HUES6 (cell line): ENCODE data around the gene PHACTR1.

Experiments used
- H3K27ac ChIP-seq: 2 replicates; pipeline ENCODE4 v1.7.0; 2013; ENCODE audit warnings: low read depth, mild to moderate bottlenecking, low read length, inconsistent platforms
- H3K27me3 ChIP-seq: 2 replicates; pipeline ENCODE4 v1.6.1; 2013; ENCODE audit warnings: low read length; ENCODE audit not compliant: control insufficient read depth, insufficient read depth
- H3K36me3 ChIP-seq: 2 replicates; pipeline ENCODE4 v1.6.1; 2013; ENCODE audit warnings: low read length; ENCODE audit not compliant: control insufficient read depth, insufficient read depth
- H3K4me1 ChIP-seq: 2 replicates; pipeline ENCODE4 v1.6.1; 2013; ENCODE audit warnings: low read length; ENCODE audit not compliant: control insufficient read depth, insufficient read depth
- H3K4me3 ChIP-seq: 2 replicates; pipeline ENCODE4 v1.5.1; 2013; ENCODE audit warnings: low read depth, low read length
- H3K9ac ChIP-seq: one replicate; pipeline ENCODE4 v1.6.1; 2013; ENCODE audit warnings: mild to moderate bottlenecking, low read length
- H3K9me3 ChIP-seq: 2 replicates; pipeline ENCODE4 v1.6.1; 2013; ENCODE audit warnings: low read depth, low read length; ENCODE audit not compliant: control insufficient read depth, insufficient read depth

PHACTR1 gene

DNA sequence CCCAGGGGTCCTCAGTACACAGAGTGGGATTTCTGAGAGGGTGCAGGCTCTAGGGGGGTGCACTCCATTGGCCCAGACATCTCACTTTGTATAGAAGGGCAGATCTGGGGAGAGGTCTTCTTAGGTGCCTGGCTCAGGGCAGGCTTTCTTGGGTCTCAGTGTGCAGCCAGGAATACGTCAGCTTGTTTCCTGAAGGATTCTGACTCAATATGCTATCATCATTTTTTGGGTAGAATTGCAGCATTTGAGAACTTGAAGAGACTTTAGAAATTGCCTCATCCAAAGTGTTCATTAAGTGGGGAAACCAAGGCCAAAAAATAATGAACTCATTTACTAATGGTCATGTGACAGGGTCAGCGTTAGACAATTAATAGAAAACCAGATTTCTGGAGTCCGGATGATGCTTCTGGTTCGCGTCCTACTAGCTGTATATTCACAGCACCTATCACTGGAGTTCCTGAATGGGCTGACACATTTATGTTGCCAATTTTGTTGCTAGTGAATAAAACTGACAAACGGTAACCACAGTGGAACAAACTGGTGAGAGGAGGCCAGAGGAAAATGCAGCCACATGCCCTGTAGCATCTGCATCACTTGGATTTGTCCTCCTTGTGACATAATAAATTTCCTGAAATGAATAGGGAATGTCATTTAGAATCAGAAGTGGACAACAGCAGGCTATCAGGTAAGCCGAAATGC, 372.9 kb downstream of the PHACTR1 start:
- Histone ChIP-seq H3K9ac (no peak overlapping the region), H3K27ac (no peak overlapping the region), H3K36me3 (no peaks in the 10 kb centered on the region), H3K27me3 (no peaks in the 10 kb centered on the region), H3K9me3 (no peaks in the 10 kb centered on the region), H3K4me3 (no peak overlapping the region), H3K4me1 (no peaks in the 10 kb centered on the region)

DNA sequence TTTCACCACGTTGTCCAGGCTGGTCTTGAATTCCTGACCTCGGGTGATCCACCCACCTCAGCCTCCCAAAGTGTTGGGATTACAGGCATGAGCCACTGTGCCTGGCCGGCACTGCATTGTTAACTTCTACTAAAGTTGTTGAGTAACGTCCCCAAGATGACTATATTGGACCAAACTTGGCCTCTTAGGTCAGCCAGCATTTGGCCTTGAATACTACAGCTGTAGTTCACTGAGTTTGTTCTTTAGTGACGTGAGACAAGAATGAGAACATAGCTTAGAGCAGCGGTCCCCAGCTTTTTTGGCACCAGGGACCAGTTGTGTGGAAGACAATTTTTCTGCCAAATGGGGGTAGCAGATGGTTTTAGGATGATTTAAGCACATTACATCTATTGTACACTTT, 374.6 kb downstream of the PHACTR1 start:
- Histone ChIP-seq H3K27ac (no peak overlapping the region), H3K9me3 (no peaks in the 10 kb centered on the region), H3K4me1 (peaks cover 3% of the 10 kb centered on the region; the same call in 1 of the 2 replicates), H3K36me3 (no peaks in the 10 kb centered on the region), H3K4me3 (no peak overlapping the region), H3K9ac (no peak overlapping the region), H3K27me3 (no peaks in the 10 kb centered on the region)

DNA sequence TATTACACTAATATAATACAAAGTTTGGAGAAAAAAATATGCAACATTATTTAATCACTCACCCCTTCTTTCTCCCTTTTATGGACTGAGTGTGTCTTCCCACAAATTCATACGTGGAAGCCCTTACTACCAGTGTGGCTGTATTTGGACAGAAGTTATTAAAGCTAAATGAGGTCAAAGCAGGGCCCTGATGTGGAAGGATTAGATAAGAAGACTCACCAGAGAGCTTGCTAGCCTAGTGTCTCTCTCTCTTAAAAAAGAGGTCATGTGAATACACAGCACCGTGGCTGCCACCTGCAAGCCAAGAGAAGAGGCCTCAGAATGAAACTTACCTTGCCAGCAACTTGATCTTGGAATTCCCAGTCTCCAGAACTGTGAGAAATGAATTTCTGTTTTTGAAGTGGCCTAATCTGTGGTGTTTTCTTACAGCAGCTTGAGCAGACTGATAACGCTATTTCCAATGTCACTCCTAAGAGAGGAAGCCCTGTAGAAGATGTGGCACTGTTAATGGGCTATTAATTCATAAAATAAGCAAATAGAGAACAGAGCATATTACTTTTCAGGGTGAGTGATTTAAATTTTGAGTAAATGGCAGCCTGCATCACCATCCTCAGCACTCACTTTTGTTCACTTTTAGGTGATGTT, 378.3 kb downstream of the PHACTR1 start:
- Histone ChIP-seq H3K9ac (no peak overlapping the region), H3K36me3 (no peaks in the 10 kb centered on the region), H3K4me3 (no peak overlapping the region), H3K9me3 (no peaks in the 10 kb centered on the region), H3K27me3 (no peaks in the 10 kb centered on the region; the same call in 1 of the 2 replicates), H3K27ac (no peak overlapping the region), H3K4me1 (peaks cover 3% of the 10 kb centered on the region; the same call in 1 of the 2 replicates)

DNA sequence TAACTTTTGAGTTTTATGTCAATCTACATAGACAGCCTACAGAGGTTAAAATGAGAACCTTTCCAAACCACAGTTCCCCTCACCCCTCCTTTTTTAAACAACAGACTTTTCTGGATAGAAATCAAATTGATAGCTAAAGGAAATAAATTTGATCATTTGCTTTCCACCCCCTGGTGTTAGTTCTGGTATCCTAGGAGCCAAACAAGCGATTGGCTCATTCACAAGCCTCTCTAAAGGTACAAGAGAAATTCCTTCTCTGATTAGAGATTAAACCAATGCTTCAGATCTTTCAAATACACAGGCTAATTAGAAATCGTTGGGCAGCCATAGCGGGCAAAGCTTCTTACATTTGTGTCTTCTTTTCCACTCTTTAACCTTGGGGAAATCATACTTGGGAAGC, 379.5 kb downstream of the PHACTR1 start:
- H3K9me3 ChIP-seq: no peaks in the 10 kb centered on the region
- no peaks in the 10 kb centered on the region; the same call in 1 of the 2 replicates for H3K27me3 ChIP-seq
- H3K27ac ChIP-seq: no peak overlapping the region
- H3K9ac ChIP-seq: no peak overlapping the region
- no peaks in the 10 kb centered on the region for H3K36me3 ChIP-seq
- H3K4me3 ChIP-seq: no peak overlapping the region
- peaks cover 3% of the 10 kb centered on the region; the same call in 1 of the 2 replicates for H3K4me1 ChIP-seq

DNA sequence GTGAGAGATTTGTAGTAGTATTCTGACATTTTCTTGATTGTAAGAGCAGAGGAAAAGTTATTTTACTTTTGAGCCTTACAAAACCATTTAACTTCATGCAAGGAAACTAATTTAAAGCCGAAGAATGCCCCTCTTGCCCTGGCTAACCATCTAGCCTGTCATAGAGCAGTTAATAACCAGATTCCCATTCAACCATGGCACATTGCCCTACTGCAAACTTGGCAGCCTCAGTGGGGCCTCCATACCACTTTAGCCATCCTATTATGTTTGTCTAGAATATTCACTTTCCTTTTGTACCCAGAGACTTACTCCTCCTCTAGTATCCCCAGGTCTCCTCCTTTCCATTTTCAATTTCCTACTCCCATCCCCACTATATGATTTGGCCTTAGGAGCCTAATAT, 380.9 kb downstream of the PHACTR1 start:
- Histone ChIP-seq H3K9me3 (no peaks in the 10 kb centered on the region), H3K27me3 (no peaks in the 10 kb centered on the region; the same call in 1 of the 2 replicates), H3K4me1 (peaks cover 6% of the 10 kb centered on the region), H3K27ac (no peak overlapping the region), H3K9ac (no peak overlapping the region), H3K36me3 (no peaks in the 10 kb centered on the region), H3K4me3 (no peak overlapping the region)

DNA sequence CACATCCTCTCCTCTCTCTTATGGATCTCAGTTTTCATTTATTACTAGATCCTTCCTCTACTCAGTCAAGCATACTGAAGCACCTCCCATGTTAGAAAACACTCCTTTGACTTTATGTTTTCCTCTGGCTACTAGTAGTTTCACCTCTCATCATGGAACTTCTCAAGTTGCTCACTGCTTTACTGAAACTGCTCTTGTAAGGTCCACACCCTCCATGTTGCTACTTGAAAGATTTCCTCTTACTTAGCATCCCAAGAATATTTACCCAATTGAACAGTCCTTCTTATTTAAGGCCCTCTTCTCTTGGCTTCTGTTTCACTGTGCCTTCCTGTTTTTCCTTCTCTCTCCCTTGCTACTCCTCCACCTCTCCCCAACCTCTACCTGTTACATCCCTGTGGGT, 381.4 kb downstream of the PHACTR1 start:
- H3K9me3 ChIP-seq: no peaks in the 10 kb centered on the region

DNA sequence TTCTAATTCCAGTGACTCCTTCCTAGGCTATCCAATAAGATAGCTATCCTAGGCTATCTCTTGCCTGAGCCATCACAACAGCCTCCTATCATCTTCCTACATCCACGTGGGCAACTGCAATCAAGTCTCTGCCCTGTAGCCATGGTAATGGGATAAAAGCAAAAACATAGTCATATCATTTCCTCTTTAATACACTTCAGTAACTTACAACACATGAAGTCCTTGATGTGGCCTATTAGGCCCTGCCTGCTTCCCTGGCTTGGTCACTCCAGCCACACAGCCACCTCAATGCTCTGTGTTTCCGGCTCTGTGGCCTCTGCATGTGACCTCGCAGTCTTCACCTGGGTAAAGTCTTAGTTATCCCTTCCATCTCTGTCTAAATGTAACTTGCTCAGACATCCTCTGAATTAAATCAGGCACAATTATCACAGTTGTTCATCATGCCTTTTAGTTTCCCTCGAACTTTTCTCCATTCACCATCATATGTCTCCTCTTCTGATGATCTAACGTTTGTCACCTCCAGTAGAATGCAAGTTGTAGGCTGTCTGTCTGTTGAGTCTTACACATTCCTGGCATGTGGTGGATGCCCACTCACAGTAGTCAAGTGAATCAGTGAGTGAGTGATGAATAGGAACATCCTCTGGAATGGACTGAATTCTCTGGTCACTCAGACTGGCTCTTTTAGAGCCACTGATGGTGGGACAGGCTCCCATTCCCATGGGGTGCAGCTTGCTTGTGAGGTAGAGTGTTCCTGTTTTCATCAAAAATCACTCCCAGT, 382.4 kb downstream of the PHACTR1 start:
- Histone ChIP-seq H3K27ac (no peak overlapping the region), H3K4me3 (no peak overlapping the region), H3K9ac (no peak overlapping the region)

More for the DNA sequence above, 381.4 kb downstream of the PHACTR1 start:
- H3K27ac ChIP-seq: no peak overlapping the region
- H3K36me3 ChIP-seq: no peaks in the 10 kb centered on the region
- no peaks in the 10 kb centered on the region; the same call in 1 of the 2 replicates for H3K27me3 ChIP-seq
- H3K4me1 ChIP-seq: peaks cover 12% of the 10 kb centered on the region
- H3K4me3 ChIP-seq: no peak overlapping the region
- H3K9ac ChIP-seq: no peak overlapping the region

DNA sequence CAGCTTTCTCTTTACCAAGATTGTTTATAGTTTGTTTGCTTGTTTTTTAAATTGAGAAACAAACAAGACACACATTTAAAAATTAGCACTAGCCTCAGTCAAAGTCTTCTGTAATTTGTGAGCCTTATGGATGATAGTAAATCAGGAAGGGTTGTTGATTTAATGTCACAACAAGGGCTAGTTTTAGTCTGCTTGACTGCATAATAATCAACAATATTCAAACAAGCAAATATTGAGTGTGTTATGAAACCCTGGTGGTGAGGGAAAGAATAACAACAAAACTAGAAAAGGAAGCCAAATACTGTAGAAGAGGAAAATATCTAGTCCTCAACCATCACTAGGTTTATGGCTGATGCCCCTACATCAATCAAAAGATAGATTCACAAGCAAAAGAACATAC, 383.2 kb downstream of the PHACTR1 start:
- H3K36me3 ChIP-seq: no peaks in the 10 kb centered on the region
- no peaks in the 10 kb centered on the region; the same call in 1 of the 2 replicates for H3K27me3 ChIP-seq
- H3K9ac ChIP-seq: no peak overlapping the region
- H3K27ac ChIP-seq: no peak overlapping the region
- H3K9me3 ChIP-seq: no peaks in the 10 kb centered on the region
- peaks cover 14% of the 10 kb centered on the region for H3K4me1 ChIP-seq
- H3K4me3 ChIP-seq: no peak overlapping the region

More for the DNA sequence above, 382.4 kb downstream of the PHACTR1 start:
- H3K4me1 ChIP-seq: peaks cover 14% of the 10 kb centered on the region
- H3K27me3 ChIP-seq: no peaks in the 10 kb centered on the region; the same call in 1 of the 2 replicates
- H3K9me3 ChIP-seq: no peaks in the 10 kb centered on the region
- H3K36me3 ChIP-seq: no peaks in the 10 kb centered on the region

DNA sequence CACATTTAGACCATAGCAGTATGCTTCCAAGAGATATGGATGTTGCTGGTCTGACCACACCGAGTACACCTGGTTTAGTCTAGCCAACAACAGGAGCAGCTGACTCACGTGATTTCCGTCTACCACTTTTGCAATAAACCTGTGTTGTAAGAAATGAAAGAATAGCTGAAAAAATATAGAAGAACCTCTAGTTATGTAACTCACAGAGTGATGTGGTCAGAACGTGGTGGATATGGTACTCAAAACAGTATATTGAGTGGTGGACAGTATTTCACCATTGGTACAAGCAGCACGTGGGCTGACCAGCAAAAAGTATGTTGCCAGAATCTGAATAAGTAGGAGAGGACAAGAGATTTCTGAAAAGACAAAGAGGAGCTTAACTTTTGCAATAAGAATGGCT, 384.8 kb downstream of the PHACTR1 start:
- no peaks in the 10 kb centered on the region for H3K9me3 ChIP-seq
- H3K36me3 ChIP-seq: no peaks in the 10 kb centered on the region
- peaks cover 11% of the 10 kb centered on the region for H3K4me1 ChIP-seq
- H3K27ac ChIP-seq: no peak overlapping the region
- H3K4me3 ChIP-seq: no peak overlapping the region
- no peaks in the 10 kb centered on the region; the same call in 1 of the 2 replicates for H3K27me3 ChIP-seq
- no peak overlapping the region for H3K9ac ChIP-seq

DNA sequence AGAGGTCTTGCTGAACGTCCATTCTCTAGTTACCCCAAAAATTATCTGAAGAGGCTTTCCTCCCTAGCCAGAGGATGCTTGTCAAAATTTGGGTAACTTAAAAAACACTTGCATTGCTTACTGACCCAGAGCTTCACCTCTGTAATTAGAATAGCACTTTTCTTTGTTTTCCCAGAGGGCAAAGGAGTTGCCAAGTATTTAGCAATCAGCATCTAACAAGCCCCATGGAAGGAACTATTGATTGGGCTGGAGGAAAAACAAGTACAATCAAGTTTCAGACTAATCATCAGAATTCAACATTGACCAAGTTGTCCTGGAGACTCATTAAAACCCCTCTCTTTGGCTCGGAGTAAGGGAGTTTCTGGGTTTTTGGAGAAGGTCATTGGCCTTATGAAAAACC, 385.4 kb downstream of the PHACTR1 start:
- Histone ChIP-seq H3K27me3 (no peaks in the 10 kb centered on the region; the same call in 1 of the 2 replicates), H3K27ac (no peak overlapping the region), H3K9me3 (no peaks in the 10 kb centered on the region), H3K36me3 (no peaks in the 10 kb centered on the region), H3K4me3 (no peak overlapping the region), H3K4me1 (peaks cover 11% of the 10 kb centered on the region), H3K9ac (no peak overlapping the region)

DNA sequence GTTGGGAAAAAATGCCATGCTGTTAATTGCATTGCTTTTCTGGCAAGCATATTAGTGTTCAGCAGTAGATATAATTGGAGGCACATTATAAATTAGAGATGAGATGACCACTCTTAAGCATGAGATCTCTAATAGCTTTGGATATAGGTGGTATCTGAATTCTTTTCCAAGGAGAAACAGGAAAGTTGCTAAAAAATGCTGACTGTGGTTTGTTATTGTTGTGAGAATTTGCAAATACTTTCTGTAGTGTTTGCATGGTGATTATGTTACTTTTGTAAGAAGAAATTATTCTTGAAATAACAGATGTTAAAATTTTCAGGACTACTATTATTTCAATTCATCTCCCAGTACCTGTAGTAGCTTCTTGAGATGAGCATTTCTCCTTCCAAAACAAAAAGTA, 386.6 kb downstream of the PHACTR1 start:
- Histone ChIP-seq H3K36me3 (no peaks in the 10 kb centered on the region), H3K27ac (no peak overlapping the region), H3K4me3 (no peak overlapping the region), H3K9me3 (no peaks in the 10 kb centered on the region), H3K4me1 (peaks cover 11% of the 10 kb centered on the region), H3K9ac (no peak overlapping the region), H3K27me3 (no peaks in the 10 kb centered on the region; the same call in 1 of the 2 replicates)
